ENCODE data around the gene GLOD5.

The GLOD5 gene

DNA sequence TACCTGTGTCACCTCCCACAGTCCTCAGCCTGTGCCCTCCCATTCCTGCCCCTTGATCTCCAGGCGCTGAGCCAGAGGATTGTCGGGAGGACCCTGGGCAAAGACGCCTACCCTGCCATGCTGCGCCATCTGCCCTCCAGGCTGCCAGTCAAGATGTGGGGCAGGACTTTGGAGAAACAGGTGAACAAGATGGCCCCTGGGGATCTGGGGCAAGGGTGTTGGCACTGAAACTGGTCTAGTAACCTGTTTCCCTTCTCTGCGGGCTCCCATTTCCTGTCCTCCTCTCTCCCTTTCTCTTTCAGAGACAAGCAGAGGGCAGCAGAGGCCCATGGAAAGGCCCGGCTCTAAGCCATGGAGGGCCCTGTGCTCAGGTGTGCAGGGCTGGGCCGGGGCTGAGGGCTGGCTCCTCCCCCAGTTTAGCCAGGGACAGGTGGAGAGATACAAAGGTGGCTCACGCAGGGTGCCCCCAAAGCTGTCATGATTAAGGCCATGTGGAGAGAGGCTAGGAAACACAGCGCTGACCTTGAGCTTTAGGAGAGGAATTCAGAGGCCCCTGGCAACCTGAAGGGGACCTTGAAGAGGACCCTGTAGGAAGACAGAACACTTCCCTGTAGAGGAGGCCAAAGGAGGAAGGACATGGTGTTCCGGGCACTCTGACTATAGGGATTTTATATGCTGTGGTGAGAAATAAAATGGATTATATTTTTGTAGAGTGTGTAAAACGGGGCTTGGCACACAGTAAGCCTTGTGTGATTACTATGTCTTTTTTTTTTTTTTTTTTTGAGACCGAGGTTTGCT, at the start of gene GLOD5:
Gene GLOD5, plus strand, starts transcription at position 74 of the 798 bp plus-strand sequence. Its CDS starts 44 bp downstream, at position 118.
- peak; percentile 52 for DNase-seq (ENCODE audit: low spot score)

DNA sequence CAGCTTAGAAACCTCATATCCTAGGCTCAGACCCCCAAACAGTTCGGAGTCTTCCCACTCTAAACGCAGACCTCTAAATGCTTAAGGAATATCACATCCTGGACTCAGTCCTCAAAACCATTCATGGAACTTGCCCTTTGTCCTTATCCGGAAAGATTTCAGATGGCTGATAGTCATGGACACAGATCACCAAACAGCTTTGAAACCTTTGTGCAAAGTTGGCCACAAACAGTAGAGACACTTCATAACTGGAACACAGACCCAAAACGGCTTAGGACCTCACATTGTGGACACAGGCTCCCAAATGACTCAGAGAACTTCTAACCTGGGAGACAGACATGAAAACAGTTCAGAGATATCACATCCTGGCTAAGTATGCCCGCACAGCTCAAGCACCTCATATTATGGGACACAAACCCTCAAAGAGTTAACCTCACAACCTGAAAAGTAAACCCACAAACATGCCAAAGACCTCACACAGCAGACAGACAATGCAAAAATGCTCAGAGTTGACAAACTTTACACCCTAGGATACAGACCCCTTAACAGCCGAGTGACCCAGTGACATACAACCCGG, 49.5 kb upstream of the GLOD5 start:
- DNase-seq (ENCODE audit: low spot score), result no peak

DNA sequence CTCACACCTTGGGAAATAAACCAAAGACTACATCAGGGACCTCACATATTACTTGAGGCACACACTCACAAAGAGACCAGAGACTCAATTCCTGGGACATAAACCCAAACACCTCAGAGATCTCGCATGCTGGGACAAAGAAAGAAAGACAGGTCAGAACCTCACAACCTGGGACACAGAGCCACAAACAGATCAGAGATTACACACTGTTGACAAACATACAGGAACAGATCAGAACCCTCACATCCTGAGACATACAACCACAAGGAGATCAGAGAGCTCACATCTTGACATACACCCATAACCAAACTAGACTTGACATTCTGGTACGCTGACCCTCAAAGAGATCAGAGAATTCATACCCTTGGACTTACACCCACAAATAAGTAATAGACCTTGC, 47.7 kb upstream of the GLOD5 start:
- no peak for DNase-seq (ENCODE audit: low spot score)

DNA sequence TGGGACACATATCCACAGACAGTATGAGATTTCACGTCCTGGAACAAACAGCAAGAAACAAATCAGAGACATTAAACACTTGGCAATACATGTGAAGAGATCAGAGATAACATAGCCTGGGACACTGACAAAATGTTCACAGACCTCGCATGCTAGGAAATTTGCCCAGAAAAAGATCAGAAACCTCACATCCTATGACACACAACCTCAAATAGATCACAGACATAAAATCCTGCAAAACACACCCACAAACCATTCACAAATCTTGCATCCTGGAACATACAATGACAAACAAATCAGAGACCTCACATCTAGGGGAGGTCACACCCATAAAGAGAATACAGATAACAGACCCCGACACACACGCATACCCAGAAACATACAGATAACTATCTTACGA, 47.0 kb upstream of the GLOD5 start:
- DNase-seq (ENCODE audit: low spot score), result no peak

DNA sequence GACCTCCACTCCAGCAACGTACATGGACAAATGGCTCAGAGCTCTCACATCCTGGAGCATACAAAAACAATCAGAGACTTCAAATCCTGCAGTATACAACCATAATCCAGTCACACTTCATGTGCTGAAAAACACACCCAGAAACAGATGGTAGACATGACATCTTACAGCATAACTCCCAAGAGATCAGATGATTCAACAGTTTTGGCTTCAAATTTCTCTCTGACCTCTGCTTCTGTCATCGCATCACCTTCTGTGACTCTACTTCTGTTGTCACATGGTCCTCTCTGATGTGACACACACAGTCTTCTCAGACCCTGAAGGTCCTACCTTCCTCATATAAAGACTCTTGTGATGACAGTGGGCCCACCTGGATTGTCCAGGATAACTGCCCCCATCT, 46.5 kb upstream of the GLOD5 start:
- no peak for DNase-seq (ENCODE audit: low spot score)

DNA sequence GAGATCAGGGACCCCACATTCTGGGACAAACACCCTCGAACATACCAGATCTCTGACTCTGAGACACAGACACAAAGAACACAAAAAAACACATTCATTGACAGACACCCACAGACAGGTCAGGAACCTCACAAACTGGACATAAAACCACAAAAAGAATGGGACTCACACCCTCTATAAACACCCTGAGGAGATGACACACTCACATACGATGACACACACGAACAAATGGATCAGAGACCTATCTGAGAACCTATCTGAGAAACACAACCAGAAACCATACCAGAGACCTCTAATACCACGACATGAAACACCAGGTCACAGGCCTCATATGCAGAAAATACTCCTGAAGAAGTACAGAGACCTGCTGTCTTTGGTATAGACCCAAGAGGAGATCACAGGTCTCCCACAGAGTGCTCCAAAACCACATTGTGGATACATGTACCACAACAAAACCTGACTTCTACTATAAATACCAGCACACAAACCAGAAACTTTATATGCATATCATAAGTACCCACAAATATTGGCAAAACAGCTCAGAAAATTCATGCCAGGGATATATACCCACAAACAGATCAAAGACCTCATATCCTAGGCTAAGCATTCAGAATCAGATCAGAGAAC, 45.6 kb upstream of the GLOD5 start:
- DNase-seq (ENCODE audit: low spot score), result no peak

DNA sequence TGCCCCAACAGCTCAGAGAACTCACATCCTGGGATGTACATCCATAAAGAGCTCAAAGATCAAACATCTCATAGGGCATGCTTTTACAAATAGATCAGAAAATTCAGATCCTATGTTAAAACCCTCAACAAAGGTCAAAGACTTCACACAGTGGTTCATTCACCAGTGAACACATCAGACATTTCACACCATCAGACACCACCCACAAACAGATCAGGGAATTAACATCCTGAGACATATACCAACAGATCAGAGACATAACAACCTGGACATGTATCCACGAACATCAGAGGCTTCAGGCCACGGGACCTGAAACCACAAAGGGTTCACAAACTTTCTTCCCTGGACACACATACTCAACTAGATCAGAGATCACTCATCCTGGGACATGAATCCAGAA, 41.6 kb upstream of the GLOD5 start:
- DNase-seq (ENCODE audit: low spot score), result no peak

DNA sequence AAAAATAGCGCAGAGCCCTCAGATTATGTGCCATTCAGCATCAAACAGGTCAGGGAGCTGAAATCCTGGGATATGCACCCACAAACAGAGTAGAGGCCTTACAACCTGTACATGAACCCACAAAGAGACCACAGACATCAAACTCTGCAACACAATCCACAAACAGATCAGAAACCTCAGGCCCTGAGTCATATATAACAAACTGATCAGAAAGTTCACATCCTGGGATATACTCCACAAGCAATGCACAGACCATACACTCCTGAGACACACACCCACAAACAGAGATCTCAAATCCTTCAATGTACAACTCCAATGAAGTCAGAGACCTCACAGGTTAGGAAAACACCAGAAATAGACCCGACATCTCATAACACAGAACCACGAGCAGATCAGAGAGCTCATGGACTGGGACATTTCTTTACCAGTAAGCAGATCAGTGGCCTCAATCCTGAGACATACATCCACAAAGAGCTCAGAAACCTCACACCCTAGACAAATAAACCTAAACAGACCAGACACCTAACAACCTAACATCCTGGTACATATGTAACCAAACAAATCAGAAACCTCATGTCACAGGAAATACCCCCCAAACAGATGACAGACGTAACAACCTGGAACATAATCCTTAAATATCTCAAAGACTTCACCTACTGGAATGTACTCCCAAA, 40.8 kb upstream of the GLOD5 start:
- no peak for DNase-seq (ENCODE audit: low spot score)

DNA sequence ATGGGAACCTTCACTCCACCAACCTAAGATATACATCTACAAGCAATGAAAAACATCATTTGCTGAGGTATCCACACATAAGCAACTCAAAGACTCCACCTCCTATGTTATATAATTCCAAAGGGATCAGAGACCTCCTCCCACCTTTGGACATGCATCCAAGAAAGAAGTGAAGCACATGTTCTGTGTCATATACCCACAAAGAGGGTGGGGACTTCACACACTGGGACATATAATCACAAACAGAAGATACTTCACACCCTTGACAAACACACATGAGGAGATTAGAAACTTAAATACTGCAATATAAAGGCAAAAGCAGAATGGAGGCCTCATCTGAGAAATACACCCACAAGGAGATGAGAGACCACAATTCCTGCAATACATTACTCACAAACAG, 39.6 kb upstream of the GLOD5 start:
- DNase-seq (ENCODE audit: low spot score), result no peak

DNA sequence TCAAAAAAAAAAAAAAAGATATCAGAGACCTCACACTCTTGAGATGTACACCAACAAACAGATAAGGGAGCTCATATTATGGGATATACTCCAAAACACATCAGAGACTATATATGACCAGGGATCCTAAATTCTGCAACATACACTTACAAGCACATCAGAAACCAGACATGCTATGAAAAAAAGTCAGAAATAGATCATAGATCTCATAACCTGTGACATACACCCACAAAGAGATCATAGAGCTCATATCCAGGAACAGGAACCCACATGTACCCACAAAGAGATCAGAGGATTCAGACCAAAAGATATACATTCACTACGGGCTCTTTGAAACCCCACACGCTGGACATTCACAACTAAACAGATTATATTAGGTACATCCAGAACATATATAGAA, 35.0 kb upstream of the GLOD5 start:
- DNase-seq (ENCODE audit: low spot score), result no peak

DNA sequence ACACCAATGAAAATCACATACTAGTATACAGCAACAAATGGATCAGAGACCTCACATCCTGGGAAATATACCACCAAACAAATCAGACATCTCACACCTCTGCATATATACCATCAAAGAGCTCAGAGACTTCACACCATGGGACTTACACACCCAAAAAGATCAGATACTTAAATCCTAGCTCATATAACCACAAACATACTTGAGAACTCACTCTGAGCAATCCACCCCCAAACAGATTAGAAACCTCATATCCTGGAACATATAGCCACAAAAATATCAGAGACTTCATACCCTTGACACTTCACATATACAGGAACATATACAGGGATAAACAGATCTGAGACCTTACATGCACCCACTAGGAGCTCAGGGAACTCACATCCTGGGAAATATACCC, 32.9 kb upstream of the GLOD5 start:
- no peak for DNase-seq (ENCODE audit: low spot score)

DNA sequence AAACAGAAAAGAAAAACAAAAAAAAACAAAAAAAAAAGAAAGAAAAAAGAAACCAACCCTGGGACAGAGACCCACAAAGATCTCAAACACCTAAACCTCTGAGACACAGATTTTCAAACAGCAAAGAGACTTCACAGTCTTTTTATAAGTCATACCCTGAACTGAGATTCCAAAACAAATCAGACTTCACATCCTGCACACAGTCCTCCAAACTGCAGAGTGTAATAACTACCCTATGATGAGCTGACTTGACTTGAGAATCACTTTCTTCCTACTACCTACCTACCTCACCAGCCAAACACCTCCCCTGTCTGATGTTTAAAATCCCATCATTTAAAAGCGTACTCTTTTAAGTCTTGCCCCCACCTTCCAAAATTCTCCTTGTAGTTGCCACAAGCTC, 25.2 kb upstream of the GLOD5 start:
- no peak for DNase-seq (ENCODE audit: low spot score)

DNA sequence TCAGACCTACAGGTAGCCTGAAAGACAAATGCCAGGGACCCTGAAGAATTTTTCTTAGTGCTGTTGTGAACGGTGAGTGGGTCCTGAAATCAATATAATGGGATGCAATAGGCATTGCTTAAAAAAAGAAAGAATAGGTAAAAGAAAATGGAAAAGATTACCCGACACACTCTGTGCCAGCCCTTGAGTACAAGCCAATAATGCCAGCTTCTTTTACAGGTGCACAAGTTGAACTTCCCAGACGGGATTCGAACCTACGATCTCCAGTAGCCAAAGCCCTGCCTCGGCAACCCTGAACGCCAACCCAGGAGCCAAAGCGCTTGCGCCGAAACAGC, 24.7 kb upstream of the GLOD5 start:
- no peak for DNase-seq (ENCODE audit: low spot score)

DNA sequence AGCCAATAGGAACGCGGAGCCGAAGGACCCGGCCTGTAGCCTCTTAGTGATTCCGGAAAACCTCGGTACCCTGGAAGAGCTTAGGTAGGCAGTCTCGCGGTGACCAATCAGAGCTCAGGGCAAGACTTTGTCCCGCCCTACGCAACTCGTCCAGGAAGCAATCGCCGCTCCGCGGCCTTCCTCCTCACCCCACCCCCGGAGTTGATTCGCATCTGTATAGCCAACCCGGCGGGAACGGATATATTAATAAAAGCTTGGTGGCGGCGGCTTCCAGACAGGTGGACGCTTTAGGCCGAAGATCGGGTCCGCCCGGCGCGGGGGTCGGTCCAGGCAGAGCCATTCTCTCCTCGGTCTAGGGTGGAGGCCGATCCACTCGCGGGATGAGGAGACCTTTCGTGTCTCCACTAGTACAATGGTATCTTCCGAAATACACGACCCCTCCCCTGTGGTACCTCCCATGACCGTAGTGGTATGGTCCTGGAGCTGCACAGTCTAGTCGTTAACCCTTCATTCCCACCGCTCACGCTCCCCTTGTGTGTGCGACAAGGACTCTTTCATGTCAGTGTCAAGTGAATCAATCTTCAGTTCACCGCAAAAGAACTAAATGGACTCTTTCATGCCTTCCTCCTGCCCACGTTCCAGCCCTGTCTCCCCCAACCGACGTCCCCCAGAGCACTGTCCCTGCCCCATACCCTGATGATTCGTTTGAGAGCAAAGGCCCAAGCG, 24.2 kb upstream of the GLOD5 start:
- peak; percentile 91 for DNase-seq (ENCODE audit: low spot score)

DNA sequence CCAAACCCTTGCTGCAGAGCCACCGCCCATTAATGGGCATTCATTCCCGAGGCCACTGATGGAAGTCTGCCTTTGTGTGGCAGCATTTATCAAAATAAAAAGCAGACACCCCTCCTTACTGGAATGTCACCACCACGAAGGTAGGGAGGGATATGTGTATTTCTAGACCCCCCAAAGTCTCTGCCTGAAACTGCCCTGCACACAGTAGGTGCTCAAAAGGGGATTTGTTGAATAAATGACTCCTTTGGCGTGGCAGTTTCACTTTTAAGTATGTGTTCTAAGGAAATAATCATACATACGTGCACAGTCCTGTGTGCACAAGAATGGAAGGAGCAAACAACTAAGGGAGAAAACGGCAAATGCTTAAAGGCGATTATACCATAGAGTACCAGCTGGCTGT, 23.6 kb upstream of the GLOD5 start:
- no peak for DNase-seq (ENCODE audit: low spot score)

DNA sequence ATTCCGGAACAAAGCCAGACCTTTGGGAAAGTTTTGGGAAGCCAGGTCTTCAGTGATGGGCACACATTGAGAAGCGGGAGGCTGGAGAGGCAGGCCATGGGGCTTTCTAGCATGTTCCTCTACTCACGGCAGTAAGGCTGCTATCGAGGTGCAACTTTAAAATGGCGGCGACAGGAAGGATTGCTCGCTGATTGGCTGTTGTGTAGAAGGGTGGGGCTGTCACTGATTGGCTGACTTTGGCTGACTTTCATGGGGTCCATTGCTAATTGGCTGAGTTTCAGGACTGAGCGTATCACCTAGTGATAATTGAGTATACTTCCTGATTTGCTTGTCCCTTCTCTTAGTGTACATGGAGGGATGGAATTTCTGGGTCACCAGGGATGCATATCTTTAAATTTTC, 19.7 kb upstream of the GLOD5 start:
- DNase-seq (ENCODE audit: low spot score), result no peak

DNA sequence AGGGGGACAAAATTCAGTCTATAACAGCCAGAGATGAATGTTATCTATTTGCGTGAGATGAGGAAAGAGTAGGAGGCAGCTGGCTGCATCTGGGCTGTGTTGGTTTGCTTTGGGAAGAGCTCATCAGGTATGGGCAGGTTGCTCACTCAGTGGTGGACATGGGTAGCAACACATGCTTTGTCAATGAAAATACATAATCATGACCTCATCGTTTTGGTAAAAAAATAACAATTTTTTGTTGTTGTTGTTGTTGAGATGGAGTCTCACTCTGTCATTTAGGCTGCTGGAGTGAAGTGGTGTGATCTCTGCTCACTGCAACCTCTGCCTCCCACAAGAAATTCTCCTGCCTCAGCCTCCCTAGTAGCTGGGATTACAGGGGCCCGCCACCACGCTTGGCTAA, 16.3 kb upstream of the GLOD5 start:
- no peak for DNase-seq (ENCODE audit: low spot score)

DNA sequence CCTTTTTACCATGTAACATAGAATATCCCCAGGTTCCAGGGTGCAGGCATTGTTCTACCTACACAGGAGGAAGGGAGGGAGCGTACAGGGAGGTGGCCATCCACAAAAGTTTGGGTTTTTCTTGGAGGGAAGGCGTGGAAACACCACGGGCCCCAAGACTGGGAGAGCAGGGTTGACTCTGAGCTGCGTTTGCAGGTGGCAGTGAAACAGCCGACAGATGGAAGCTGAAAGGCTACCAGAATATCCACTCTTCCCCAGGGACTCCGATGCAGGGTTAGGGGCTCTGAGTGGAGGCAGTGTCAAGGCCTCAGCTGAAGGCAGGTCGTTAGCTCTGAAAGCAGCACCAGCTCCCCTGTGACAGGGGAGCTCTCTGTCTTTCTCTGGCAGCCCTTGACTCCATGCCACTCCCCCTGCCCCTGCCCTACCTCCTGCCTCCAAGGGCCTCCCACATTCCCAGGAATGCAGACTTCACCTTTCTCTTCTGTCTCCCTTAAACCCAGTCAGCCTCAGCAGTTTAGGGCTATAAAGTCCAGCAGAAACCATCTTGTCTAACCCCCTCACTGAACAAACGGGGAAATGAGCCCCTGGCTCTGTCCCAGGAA, 14.0 kb upstream of the GLOD5 start:
- DNase-seq (ENCODE audit: low spot score), result no peak

DNA sequence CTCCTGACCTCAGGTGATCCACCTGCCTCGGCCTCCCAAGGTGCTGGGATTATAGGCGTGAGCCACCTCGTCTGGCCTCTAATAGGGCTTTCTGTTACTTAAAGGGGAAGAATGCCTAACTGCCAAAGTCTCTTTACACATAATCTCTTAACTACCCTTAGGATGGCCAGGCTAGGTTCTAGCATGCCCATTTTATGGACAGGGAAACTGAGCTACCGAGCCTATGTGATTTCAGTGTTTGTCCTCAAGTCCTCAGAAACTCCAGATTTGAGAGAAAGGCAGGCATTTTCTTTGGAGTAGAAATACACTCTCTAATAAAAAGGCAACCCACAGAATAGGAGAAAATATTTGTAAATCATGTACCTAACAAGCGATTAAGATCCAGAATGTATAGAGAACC, 12.4 kb upstream of the GLOD5 start:
- DNase-seq (ENCODE audit: low spot score), result no peak

DNA sequence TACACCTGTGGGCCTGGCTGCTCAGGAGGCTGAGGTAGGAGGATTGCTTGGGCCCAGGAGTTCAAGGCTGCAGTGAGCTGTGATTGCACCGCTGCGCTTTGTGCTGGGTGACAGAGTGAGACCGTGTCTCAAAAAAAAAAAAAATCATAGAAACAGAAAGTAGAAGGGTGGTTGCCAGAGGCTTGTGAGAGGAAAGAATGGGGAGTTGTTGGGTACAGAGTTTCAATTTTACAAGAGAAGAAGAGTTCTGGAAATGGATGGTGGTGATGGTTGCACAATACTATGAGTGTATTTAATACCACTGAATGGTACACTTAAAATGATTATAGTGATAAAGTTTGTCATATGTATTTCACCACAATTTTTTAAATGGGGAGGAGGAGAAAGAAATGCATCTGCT, 10.2 kb upstream of the GLOD5 start:
- no peak for DNase-seq (ENCODE audit: low spot score)

DNA sequence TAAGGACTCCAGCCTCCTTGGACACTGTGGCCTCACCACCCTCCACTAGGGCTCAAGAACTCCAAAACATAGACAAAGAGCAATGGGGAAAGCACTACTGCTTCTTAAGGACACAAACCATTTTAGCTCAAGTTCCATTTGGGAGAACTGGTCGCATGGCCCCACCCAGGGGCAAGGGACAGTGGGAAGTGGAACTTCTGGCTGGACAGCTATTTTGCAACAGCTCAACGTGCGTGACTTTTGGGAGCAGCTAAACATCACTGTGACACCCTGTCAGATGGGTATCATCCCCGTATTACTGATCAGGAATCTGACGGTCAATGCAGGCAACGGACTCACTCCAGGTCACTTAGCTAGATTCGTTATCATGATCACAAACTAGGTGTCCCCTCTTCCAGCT, 9.0 kb upstream of the GLOD5 start:
- DNase-seq (ENCODE audit: low spot score), result no peak

DNA sequence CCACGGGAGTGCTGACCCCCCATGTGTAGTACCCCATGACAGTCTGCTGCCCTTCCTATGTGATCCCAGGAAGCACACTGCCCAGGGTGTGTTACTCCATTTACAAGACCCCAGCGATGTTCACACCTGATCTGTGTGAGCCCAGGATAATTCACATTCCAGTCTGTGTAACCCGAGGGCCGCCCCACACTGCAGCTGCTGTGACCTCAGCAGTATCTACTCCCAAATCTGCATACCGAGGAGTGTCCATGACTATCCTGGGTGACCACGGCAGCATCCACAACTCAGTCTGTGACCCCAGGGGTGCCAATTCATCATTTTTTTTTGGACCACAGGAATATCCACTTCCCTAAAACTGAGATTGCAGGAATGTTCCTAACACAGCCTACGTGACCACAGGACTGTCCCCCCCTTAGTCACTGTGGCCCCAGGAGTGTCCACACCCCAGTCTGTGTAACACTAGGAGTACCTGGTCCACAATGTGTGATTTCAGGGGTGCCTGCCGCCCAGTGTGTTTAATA, 7.8 kb upstream of the GLOD5 start:
- DNase-seq (ENCODE audit: low spot score), result no peak

Data from LoVo (cell line).